ENCODE data around the gene DPH2. TPM values are rescaled to one million over a fixed set of nuclear protein-coding genes. Genes with fewer than 3 reads are reported as not detected.

The DPH2 gene
- total RNA-seq, 1 donor from 2014 or later, result 69.3 TPM

- no peak for DNase-seq (ENCODE audit: low spot score in 2 of 2)
- Histone ChIP-seq H3K27me3 (no peaks in the 10 kb centered on the region), H3K9me3 (no peaks in the 10 kb centered on the region), H3K36me3 (peaks cover 3 to 13% of the 10 kb centered on the region in 2 donors), H3K4me3 (no peak overlapping the region), H3K4me1 (peaks cover 13 to 14% of the 10 kb centered on the region in 2 donors), H3K27ac (no peak overlapping the region)
- TF ChIP-seq, protein P1, sequence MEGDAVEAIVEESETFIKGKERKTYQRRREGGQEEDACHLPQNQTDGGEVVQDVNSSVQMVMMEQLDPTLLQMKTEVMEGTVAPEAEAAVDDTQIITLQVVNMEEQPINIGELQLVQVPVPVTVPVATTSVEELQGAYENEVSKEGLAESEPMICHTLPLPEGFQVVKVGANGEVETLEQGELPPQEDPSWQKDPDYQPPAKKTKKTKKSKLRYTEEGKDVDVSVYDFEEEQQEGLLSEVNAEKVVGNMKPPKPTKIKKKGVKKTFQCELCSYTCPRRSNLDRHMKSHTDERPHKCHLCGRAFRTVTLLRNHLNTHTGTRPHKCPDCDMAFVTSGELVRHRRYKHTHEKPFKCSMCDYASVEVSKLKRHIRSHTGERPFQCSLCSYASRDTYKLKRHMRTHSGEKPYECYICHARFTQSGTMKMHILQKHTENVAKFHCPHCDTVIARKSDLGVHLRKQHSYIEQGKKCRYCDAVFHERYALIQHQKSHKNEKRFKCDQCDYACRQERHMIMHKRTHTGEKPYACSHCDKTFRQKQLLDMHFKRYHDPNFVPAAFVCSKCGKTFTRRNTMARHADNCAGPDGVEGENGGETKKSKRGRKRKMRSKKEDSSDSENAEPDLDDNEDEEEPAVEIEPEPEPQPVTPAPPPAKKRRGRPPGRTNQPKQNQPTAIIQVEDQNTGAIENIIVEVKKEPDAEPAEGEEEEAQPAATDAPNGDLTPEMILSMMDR (IDR thresholded peaks at IDR 0.05), result no peak
- intact Hi-C loops (cut with DNase I), result no loop called here
These were observed 18.5 kb upstream of the DPH2 start for GRCh38 chr1:43951021-43951985.

- Histone ChIP-seq H3K4me1 (peaks cover 7 to 9% of the 10 kb centered on the region in 2 donors), H3K36me3 (peaks cover 18 to 28% of the 10 kb centered on the region in 2 donors), H3K4me3 (no peak overlapping the region), H3K27ac (no peak overlapping the region), H3K27me3 (no peaks in the 10 kb centered on the region), H3K9me3 (no peaks in the 10 kb centered on the region)
- intact Hi-C loops (cut with DNase I), result no loop called here
- DNase-seq (ENCODE audit: low spot score in 2 of 2), result no peak
- TF ChIP-seq, protein P1 (IDR thresholded peaks at IDR 0.05), result no peak
These were observed 17.0 kb upstream of the DPH2 start for GRCh38 chr1:43952731-43953346.

DNA sequence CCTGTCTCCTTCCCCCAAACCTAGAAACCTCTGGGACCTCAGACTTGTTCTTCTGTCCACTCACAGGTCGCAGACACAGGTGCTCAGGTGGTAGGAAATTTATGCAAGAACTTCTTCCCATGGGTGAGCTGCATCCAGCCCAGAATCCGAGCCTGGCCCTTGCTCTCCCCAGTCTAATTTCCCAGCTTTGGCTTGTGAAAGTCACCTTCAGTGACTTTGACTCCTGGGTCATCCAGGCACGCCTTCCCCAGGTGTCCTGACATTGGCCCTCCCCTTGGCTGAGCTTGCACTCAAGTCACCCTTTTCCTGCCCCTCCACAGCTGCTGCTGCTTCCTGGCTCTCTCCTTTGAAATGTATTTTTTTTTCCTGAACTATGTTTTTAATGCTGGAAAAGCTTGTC, 16.4 kb upstream of the DPH2 start:
- Histone ChIP-seq H3K27me3 (no peaks in the 10 kb centered on the region), H3K9me3 (no peaks in the 10 kb centered on the region), H3K27ac (no peak overlapping the region), H3K4me1 (peaks cover 3 to 4% of the 10 kb centered on the region in 2 donors), H3K36me3 (peaks cover 24 to 34% of the 10 kb centered on the region in 2 donors), H3K4me3 (no peak overlapping the region)
- TF ChIP-seq, protein P1 (IDR thresholded peaks at IDR 0.05), result no peak
- intact Hi-C loops (cut with DNase I), result no loop called here
- no peak for DNase-seq (ENCODE audit: low spot score in 2 of 2)

GRCh38 chr1:43954036-43954435, 15.8 kb upstream of the DPH2 start:
- intact Hi-C loops (cut with DNase I), result no loop called here
- peaks cover 30 to 40% of the 10 kb centered on the region in 2 donors for H3K36me3 ChIP-seq
- no peak for DNase-seq (ENCODE audit: low spot score in 2 of 2)

GRCh38 chr1:43956234-43956633, 13.6 kb upstream of the DPH2 start:
- H3K9me3 ChIP-seq, result no peaks in the 10 kb centered on the region
- no peak overlapping the region for H3K27ac ChIP-seq
- TF ChIP-seq, protein P1 (IDR thresholded peaks at IDR 0.05), result no peak
- H3K4me1 ChIP-seq, result no peaks in the 10 kb centered on the region
- intact Hi-C loops (cut with DNase I), result no loop called here
- peaks cover 40 to 52% of the 10 kb centered on the region in 2 donors for H3K36me3 ChIP-seq
- no peaks in the 10 kb centered on the region for H3K27me3 ChIP-seq
- H3K4me3 ChIP-seq, result no peak overlapping the region
- no peak for DNase-seq (ENCODE audit: low spot score in 2 of 2)

More at GRCh38 chr1:43954036-43954435, 15.8 kb upstream of the DPH2 start:
- Histone ChIP-seq H3K4me3 (no peak overlapping the region), H3K27me3 (no peaks in the 10 kb centered on the region), H3K27ac (no peak overlapping the region), H3K9me3 (no peaks in the 10 kb centered on the region), H3K4me1 (no peaks in the 10 kb centered on the region)
- TF ChIP-seq, protein P1 (IDR thresholded peaks at IDR 0.05), result no peak

Measured in ascending aorta (tissue), 2 donors.